ENCODE measurements around the gene ATXN7. TPM values are rescaled to one million over a fixed set of nuclear protein-coding genes. Genes with fewer than 3 reads are reported as not detected.

Gene ATXN7
- total RNA-seq, 4 donors from 2014 or later: 20.9 to 28.2 (median 22.6) TPM

GRCh38 chr3:63979093-63979885 is 115.6 kb downstream of the ATXN7 start:
- Histone ChIP-seq H3K4me3 (no peak overlapping the region), H3K9me3 (no peaks in the 10 kb centered on the region), H3K36me3 (peaks cover 13 to 44% (median 31%) of the 10 kb centered on the region in 4 donors), H3K27ac (replicated peaks in 1 of 4) (no peak overlapping the region), H3K4me1 (peaks cover 24 to 63% (median 49%) of the 10 kb centered on the region in 4 donors), H3K27me3 (no peaks in the 10 kb centered on the region)
- intact Hi-C loops (cut with DNase I): no loop called here
- 75% methylated on average over 12 of the region's 12 CpGs for WGBS
- TF ChIP-seq POLR2A (IDR thresholded peaks at IDR 0.05; ENCODE audit: low read depth) (no peak), POLR2AphosphoS5 (IDR thresholded peaks at IDR 0.05) (no peak), CTCF (IDR thresholded peaks at IDR 0.05) (no peak), EP300 (IDR thresholded peaks at IDR 0.05) (no peak)
- no peak for DNase-seq (ENCODE audit: extremely low spot score)

- intact Hi-C loops (cut with DNase I): no loop called here
- Histone ChIP-seq H3K9me3 (no peaks in the 10 kb centered on the region), H3K4me1 (peaks cover 24 to 56% (median 47%) of the 10 kb centered on the region in 4 donors), H3K27me3 (no peaks in the 10 kb centered on the region), H3K4me3 (no peak overlapping the region), H3K36me3 (peaks cover 13 to 51% (median 34%) of the 10 kb centered on the region in 4 donors), H3K27ac (replicated peaks in 1 of 4) (no peak overlapping the region)
- no peak for DNase-seq (ENCODE audit: extremely low spot score)
- no peak for TF ChIP-seq POLR2A (IDR thresholded peaks at IDR 0.05; ENCODE audit: low read depth)
- no peak for TF ChIP-seq CTCF (IDR thresholded peaks at IDR 0.05)
- no peak for TF ChIP-seq EP300 (IDR thresholded peaks at IDR 0.05)
- no peak for TF ChIP-seq POLR2AphosphoS5 (IDR thresholded peaks at IDR 0.05)
- WGBS: 81% methylated on average over 2 of the region's 2 CpGs
These were observed 116.4 kb downstream of the ATXN7 start for GRCh38 chr3:63980019-63980418.

GRCh38 chr3:63980830-63981498 is 117.3 kb downstream of the ATXN7 start:
- Histone ChIP-seq H3K27ac (replicated peaks in 1 of 4) (no peak overlapping the region), H3K36me3 (peaks cover 13 to 61% (median 34%) of the 10 kb centered on the region in 4 donors), H3K4me3 (no peak overlapping the region), H3K4me1 (peaks cover 18 to 46% (median 38%) of the 10 kb centered on the region in 4 donors), H3K9me3 (no peaks in the 10 kb centered on the region), H3K27me3 (no peaks in the 10 kb centered on the region)
- WGBS: 76% methylated on average over 8 of the region's 8 CpGs
- intact Hi-C loops (cut with DNase I): no loop called here
- no peak for TF ChIP-seq CTCF (IDR thresholded peaks at IDR 0.05)
- no peak for TF ChIP-seq EP300 (IDR thresholded peaks at IDR 0.05)
- TF ChIP-seq POLR2AphosphoS5 (IDR thresholded peaks at IDR 0.05): no peak
- TF ChIP-seq POLR2A (IDR thresholded peaks at IDR 0.05; ENCODE audit: low read depth): no peak
- no peak for DNase-seq (ENCODE audit: extremely low spot score)

- intact Hi-C loops (cut with DNase I): no loop called here
- Histone ChIP-seq H3K27ac (replicated peaks in 1 of 4) (no peak overlapping the region), H3K36me3 (peaks cover 13 to 71% (median 34%) of the 10 kb centered on the region in 4 donors), H3K4me3 (no peak overlapping the region), H3K27me3 (no peaks in the 10 kb centered on the region), H3K9me3 (no peaks in the 10 kb centered on the region), H3K4me1 (peaks cover 9 to 36% (median 28%) of the 10 kb centered on the region in 4 donors)
- 94% methylated on average over 4 of the region's 4 CpGs for WGBS
- TF ChIP-seq POLR2A (IDR thresholded peaks at IDR 0.05; ENCODE audit: low read depth) (no peak), CTCF (IDR thresholded peaks at IDR 0.05) (no peak), POLR2AphosphoS5 (IDR thresholded peaks at IDR 0.05) (no peak)
- DNase-seq (ENCODE audit: extremely low spot score): no peak
These were observed 118.3 kb downstream of the ATXN7 start for GRCh38 chr3:63981980-63982379.

Measured in esophagus muscularis mucosa (tissue), 4 donors.